Activated naive CD4-positive, alpha-beta T cell (primary cell): ENCODE data around the gene GBP2.

Experiments used
- DNase-seq, 4 experiments: peaks; one replicate each; lab custom pipeline; 2025; lab: John Stamatoyannopoulos, UW

The GBP2 gene

GRCh38 chr1:89065079-89065868, 60.6 kb downstream of the GBP2 start, which contains the start of gene GBP1:
Gene GBP1 (minus strand): TSS chr1:89065208. CDS start chr1:89063234, 1,974 bp downstream.
- no peak for DNase-seq

- no peak for DNase-seq
These were observed 61.3 kb downstream of the GBP2 start for GRCh38 chr1:89064632-89065031.

GRCh38 chr1:89063094-89063493, 62.8 kb downstream of the GBP2 start:
- no peak for DNase-seq

GRCh38 chr1:89060091-89060490, 65.8 kb downstream of the GBP2 start:
- DNase-seq = no peak
